Hematopoietic multipotent progenitor cell treated with erythropoietin and hydrocortisone succinate and interleukin-3 and kit ligand, for 17 days (in vitro differentiated cells): ENCODE data around the gene EPHB1.

Experiments used
- DNase-seq: peaks from one replicate; pipeline ENCODE4 v3.0.0-alpha.2; 2015; ENCODE audit warnings: low spot score

Gene EPHB1

GRCh38 chr3:134883697-134884385, 88.8 kb downstream of the EPHB1 start:
- DNase-seq = no peak

GRCh38 chr3:134885877-134886621, 91.0 kb downstream of the EPHB1 start:
- no peak for DNase-seq

- no peak for DNase-seq
Observed at GRCh38 chr3:134886991-134887390, 91.9 kb downstream of the EPHB1 start.

- DNase-seq = no peak
Observed at GRCh38 chr3:134887536-134887935, 92.5 kb downstream of the EPHB1 start.

- DNase-seq = no peak
Observed at GRCh38 chr3:134892326-134892725, 97.3 kb downstream of the EPHB1 start.

GRCh38 chr3:134892761-134893160, 97.7 kb downstream of the EPHB1 start:
- DNase-seq = no peak

GRCh38 chr3:134894533-134894932, 99.5 kb downstream of the EPHB1 start:
- no peak for DNase-seq

GRCh38 chr3:134895181-134895580, 100.1 kb downstream of the EPHB1 start:
- DNase-seq = no peak

GRCh38 chr3:134896141-134896540, 101.1 kb downstream of the EPHB1 start:
- no peak for DNase-seq

GRCh38 chr3:134896696-134897095, 101.6 kb downstream of the EPHB1 start:
- DNase-seq = no peak

- DNase-seq = no peak
Observed at GRCh38 chr3:134897391-134898141, 102.5 kb downstream of the EPHB1 start.

GRCh38 chr3:134898181-134898754, 103.2 kb downstream of the EPHB1 start:
- no peak for DNase-seq

- DNase-seq = no peak
Observed at GRCh38 chr3:134899786-134900185, 104.7 kb downstream of the EPHB1 start.

- DNase-seq = no peak
Observed at GRCh38 chr3:134900482-134900881, 105.4 kb downstream of the EPHB1 start.

GRCh38 chr3:134901461-134901860, 106.4 kb downstream of the EPHB1 start:
- DNase-seq = no peak

- DNase-seq = no peak
Observed at GRCh38 chr3:134903837-134904236, 108.8 kb downstream of the EPHB1 start.

- no peak for DNase-seq
Observed at GRCh38 chr3:134904241-134904771, 109.2 kb downstream of the EPHB1 start.

- no peak for DNase-seq
Observed at GRCh38 chr3:134904776-134905646, 110.0 kb downstream of the EPHB1 start.

GRCh38 chr3:134905647-134905935, 110.5 kb downstream of the EPHB1 start:
- DNase-seq = no peak

GRCh38 chr3:134908271-134908670, 113.2 kb downstream of the EPHB1 start:
- DNase-seq = no peak

GRCh38 chr3:134910026-134910425, 115.0 kb downstream of the EPHB1 start:
- no peak for DNase-seq
